ENCODE data around the gene PLCL1. TPM values are rescaled to one million over a fixed set of nuclear protein-coding genes. Genes with fewer than 3 reads are reported as not detected.

PLCL1 gene
- total RNA-seq, 1 experiment from 2014 or later: not detected

DNA sequence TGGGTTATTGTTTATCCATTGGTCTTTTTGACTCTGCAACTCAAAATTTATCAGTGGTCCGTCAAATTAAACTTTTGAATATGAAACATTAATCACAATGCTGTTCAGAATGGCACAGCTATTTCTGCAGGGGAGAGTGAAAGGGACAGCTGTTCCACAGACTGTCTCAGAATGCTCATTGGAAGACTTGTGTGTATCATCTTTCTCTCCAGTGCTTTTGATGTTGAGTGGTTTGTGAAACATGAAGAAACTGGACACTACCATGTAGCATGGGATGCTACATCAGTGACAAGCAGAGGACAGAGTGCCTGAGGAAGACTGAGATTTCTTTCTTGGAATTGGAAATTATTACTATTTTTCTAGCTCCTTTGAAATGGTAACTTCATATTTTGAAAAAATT lies 115.7 kb downstream of the PLCL1 start:
- Histone ChIP-seq H3K79me2 (ENCODE audit: low read depth) (no peaks in the 10 kb centered on the region), H4K20me1 (ENCODE audit: insufficient read depth) (no peaks in the 10 kb centered on the region), H3K36me3 (ENCODE audit: low read depth) (no peaks in the 10 kb centered on the region), H3F3A (ENCODE audit: insufficient read depth, low read depth) (no peaks in the 10 kb centered on the region), H3K4me2 (no peak overlapping the region), H3K9me3 (ENCODE audit: insufficient read depth, low read depth) (no peaks in the 10 kb centered on the region), H3K9me2 (ENCODE audit: insufficient read depth) (no peaks in the 10 kb centered on the region), H3K27ac (no peak overlapping the region), H2AFZ (no peak overlapping the region), H3K4me3 (no peak overlapping the region), H3K27me3 (ENCODE audit: insufficient read depth, low read depth) (no peaks in the 10 kb centered on the region), H3K4me1 (replicated peaks; ENCODE audit: insufficient read depth) (no peaks in the 10 kb centered on the region)
- BruUV-seq (replicated peaks): no TSS peak
- POLR2A ChIA-PET (ENCODE audit: unreplicated experiment): no interaction called here
- CTCF ChIA-PET: no interaction called here
- intact Hi-C loops (cut with micrococcal nuclease; ENCODE audit: unreplicated experiment): no loop called here
- no peak for TF ChIP-seq EZH2 (IDR thresholded peaks at IDR 0.05; ENCODE audit: low read depth)
- TF ChIP-seq, protein P1, sequence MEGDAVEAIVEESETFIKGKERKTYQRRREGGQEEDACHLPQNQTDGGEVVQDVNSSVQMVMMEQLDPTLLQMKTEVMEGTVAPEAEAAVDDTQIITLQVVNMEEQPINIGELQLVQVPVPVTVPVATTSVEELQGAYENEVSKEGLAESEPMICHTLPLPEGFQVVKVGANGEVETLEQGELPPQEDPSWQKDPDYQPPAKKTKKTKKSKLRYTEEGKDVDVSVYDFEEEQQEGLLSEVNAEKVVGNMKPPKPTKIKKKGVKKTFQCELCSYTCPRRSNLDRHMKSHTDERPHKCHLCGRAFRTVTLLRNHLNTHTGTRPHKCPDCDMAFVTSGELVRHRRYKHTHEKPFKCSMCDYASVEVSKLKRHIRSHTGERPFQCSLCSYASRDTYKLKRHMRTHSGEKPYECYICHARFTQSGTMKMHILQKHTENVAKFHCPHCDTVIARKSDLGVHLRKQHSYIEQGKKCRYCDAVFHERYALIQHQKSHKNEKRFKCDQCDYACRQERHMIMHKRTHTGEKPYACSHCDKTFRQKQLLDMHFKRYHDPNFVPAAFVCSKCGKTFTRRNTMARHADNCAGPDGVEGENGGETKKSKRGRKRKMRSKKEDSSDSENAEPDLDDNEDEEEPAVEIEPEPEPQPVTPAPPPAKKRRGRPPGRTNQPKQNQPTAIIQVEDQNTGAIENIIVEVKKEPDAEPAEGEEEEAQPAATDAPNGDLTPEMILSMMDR (conservative IDR thresholded peaks at IDR 0.05): no peak
- DNase-seq: no peak

DNA sequence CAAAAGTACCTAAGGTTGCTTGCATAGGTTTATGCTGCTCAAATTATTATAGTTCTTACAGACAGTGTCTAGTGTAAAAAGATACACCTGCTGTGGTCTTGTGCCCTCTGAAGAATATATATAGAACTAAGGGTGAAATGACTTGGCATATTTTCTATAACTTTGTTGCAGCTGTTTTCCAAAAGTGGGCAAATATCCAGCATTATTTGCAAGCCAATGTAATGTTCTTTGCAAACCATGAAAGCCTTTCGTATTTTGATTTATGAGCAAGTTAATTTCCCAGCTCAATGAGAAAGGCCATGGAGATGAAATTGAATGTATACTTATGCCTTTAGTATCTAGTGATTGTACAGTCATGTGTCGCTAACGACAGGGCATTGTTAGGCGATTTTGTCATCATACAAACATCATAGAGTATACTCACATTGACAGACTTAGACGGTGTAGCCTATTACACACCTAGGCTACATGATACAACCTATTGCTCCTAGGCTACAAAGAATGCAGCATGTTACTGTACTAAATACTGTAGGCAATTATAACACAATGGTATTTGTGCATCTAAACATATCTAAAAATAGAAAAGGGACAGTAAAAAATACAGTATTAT lies 116.3 kb downstream of the PLCL1 start:
- TF ChIP-seq EZH2 (IDR thresholded peaks at IDR 0.05; ENCODE audit: low read depth): no peak
- TF ChIP-seq, protein P1 (conservative IDR thresholded peaks at IDR 0.05): no peak
- no peak overlapping the region for H3K4me3 ChIP-seq
- H3K27me3 ChIP-seq (ENCODE audit: insufficient read depth, low read depth): no peaks in the 10 kb centered on the region
- POLR2A ChIA-PET (ENCODE audit: unreplicated experiment): no interaction called here
- no peaks in the 10 kb centered on the region for H3F3A ChIP-seq (ENCODE audit: insufficient read depth, low read depth)
- H3K4me2 ChIP-seq: no peak overlapping the region
- no peaks in the 10 kb centered on the region for H3K9me3 ChIP-seq (ENCODE audit: insufficient read depth, low read depth)
- no peaks in the 10 kb centered on the region for H4K20me1 ChIP-seq (ENCODE audit: insufficient read depth)
- CTCF ChIA-PET: no interaction called here
- no TSS peak for BruUV-seq (replicated peaks)
- DNase-seq: no peak
- no peaks in the 10 kb centered on the region for H3K9me2 ChIP-seq (ENCODE audit: insufficient read depth)
- intact Hi-C loops (cut with micrococcal nuclease; ENCODE audit: unreplicated experiment): no loop called here
- H2AFZ ChIP-seq: no peak overlapping the region
- no peaks in the 10 kb centered on the region for H3K4me1 ChIP-seq (replicated peaks; ENCODE audit: insufficient read depth)
- H3K27ac ChIP-seq: no peak overlapping the region
- H3K36me3 ChIP-seq (ENCODE audit: low read depth): no peaks in the 10 kb centered on the region
- no peaks in the 10 kb centered on the region for H3K79me2 ChIP-seq (ENCODE audit: low read depth)

DNA sequence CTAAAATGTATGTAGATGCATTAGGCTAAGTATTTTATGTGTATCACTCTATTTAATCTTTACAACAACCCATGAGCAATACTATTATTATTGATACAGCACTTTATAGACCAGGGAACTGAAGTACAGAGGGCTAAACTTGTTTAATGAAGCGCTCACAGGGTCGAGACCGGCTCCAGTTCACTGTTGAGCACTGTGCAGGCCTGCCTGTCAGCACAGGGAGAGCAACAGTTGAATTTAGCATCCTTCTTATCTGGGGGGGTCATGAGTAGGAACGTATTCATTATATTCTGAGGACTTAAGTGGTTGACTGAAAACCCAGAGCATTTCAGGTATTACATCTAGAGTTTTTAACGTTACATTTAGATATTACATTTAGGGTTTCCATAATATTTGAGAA lies 120.1 kb downstream of the PLCL1 start:
- H3K4me2 ChIP-seq: no peak overlapping the region
- no peaks in the 10 kb centered on the region for H4K20me1 ChIP-seq (ENCODE audit: insufficient read depth)
- no peaks in the 10 kb centered on the region for H3K27me3 ChIP-seq (ENCODE audit: insufficient read depth, low read depth)
- intact Hi-C loops (cut with micrococcal nuclease; ENCODE audit: unreplicated experiment): no loop called here
- H3K9me2 ChIP-seq (ENCODE audit: insufficient read depth): no peaks in the 10 kb centered on the region
- no peaks in the 10 kb centered on the region for H3F3A ChIP-seq (ENCODE audit: insufficient read depth, low read depth)
- POLR2A ChIA-PET (ENCODE audit: unreplicated experiment): no interaction called here
- H3K9me3 ChIP-seq (ENCODE audit: insufficient read depth, low read depth): no peaks in the 10 kb centered on the region
- BruUV-seq (replicated peaks): no TSS peak
- H3K79me2 ChIP-seq (ENCODE audit: low read depth): no peaks in the 10 kb centered on the region
- H3K4me3 ChIP-seq: no peak overlapping the region
- H3K27ac ChIP-seq: no peak overlapping the region
- no peaks in the 10 kb centered on the region for H3K36me3 ChIP-seq (ENCODE audit: low read depth)
- H3K4me1 ChIP-seq (replicated peaks; ENCODE audit: insufficient read depth): no peaks in the 10 kb centered on the region
- TF ChIP-seq, protein P1 (conservative IDR thresholded peaks at IDR 0.05): no peak
- no peak for TF ChIP-seq EZH2 (IDR thresholded peaks at IDR 0.05; ENCODE audit: low read depth)
- CTCF ChIA-PET: no interaction called here
- DNase-seq: no peak
- no peak overlapping the region for H2AFZ ChIP-seq

Data from PC-9 (cell line).